NCI-H524 treated with DMSO at 0.1 percent for 48 hours (cell line): ENCODE data around the gene GTPBP3.

Source experiments
- DNase-seq: peaks from one replicate; lab custom pipeline; 2025; lab: John Stamatoyannopoulos, UW

The GTPBP3 gene

GRCh38 chr19:17327654-17328516 lies 9.5 kb upstream of the GTPBP3 start:
- DNase-seq = no peak

GRCh38 chr19:17328517-17329365 lies 8.6 kb upstream of the GTPBP3 start:
- no peak for DNase-seq

GRCh38 chr19:17329366-17330261 lies 7.7 kb upstream of the GTPBP3 start:
- no peak for DNase-seq

- DNase-seq = no peak
These were observed 6.9 kb upstream of the GTPBP3 start for GRCh38 chr19:17330262-17331044.

- DNase-seq = no peak
These were observed 6.3 kb upstream of the GTPBP3 start for GRCh38 chr19:17331045-17331558.

GRCh38 chr19:17332360-17332676 lies 5.0 kb upstream of the GTPBP3 start:
- DNase-seq = no peak

- DNase-seq = peak; percentile 15
These were observed 4.4 kb upstream of the GTPBP3 start for GRCh38 chr19:17332677-17333581.

GRCh38 chr19:17333611-17334413 lies 3.5 kb upstream of the GTPBP3 start:
- DNase-seq = no peak

- DNase-seq = peak; percentile 88
These were observed 2.6 kb upstream of the GTPBP3 start, which contains the start of gene ANO8 for GRCh38 chr19:17334414-17335409. Gene ANO8, minus strand, starts transcription at chr19:17334855. Its CDS starts 185 bp downstream, at chr19:17334670.

- no peak for DNase-seq
These were observed 1.8 kb upstream of the GTPBP3 start for GRCh38 chr19:17335575-17335974.

- no peak for DNase-seq
These were observed 501 bp downstream of the GTPBP3 start for GRCh38 chr19:17337675-17338432.

GRCh38 chr19:17338433-17339078 lies 1.2 kb downstream of the GTPBP3 start:
- DNase-seq = no peak

- no peak for DNase-seq
These were observed 1.9 kb downstream of the GTPBP3 start for GRCh38 chr19:17339088-17339741.

- no peak for DNase-seq
These were observed 3.0 kb downstream of the GTPBP3 start for GRCh38 chr19:17340302-17340870.

GRCh38 chr19:17340871-17341357 lies 3.6 kb downstream of the GTPBP3 start:
- DNase-seq = no peak
